ENCODE data around the gene PVRIG. TPM values are rescaled to one million over a fixed set of nuclear protein-coding genes. Genes with fewer than 3 reads are reported as not detected.
"Not testable (repeated sequence)": the region's sequence is repeated elsewhere in the genome, so short reads cannot be mapped to it uniquely, and the experiment has no call there.

Gene PVRIG
- total RNA-seq, 2 donors from 2014 or later: 0.78 to 4.0 TPM

DNA sequence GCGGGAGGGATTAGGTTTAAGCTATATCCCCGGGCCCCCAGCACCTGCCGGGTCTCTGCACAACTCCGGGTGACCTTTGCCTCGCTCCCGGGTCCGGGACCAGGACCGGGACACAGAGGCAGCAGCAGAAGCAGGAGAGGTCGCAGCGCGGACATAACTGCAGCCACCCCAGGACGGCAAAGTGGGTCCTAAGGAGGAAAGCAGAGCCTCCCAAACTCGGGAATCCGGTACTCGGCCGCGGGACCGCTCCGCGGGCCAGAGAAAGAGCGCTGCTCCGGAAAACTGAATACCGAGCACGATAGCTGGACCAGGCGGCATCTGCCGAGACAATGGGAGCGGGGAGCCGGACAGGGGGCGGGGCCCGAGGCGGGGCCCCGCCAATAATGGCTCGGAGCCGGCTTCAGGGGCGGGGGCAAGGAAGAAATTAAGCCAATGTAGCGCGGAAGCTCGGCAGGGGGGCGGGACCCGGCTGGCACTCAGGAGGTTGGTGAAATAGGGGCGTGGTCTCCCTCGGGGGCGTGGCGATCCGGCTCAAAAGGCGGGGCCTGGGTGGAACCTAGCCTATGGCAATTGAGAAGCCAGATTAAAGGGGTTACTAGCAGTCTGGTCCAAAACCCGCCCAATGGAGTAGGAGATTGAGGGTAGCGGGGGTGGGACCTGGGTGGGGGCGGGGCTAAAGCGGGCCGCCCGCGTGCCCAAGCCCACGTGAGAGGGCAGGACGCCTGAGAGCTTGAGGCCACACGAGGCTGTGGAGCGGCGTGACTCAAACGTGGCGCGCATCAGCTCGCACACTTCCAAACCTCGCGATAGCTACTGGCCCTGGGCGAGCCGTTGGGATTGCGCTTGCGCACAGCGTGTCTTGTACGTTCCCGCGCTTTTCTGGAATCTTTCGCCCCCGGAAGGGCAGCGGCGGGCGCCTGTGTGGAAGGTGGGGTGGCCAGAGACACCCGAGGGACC, 42.4 kb upstream of the PVRIG start, which contains the start of the genes GPC2 and STAG3:
GPC2 (minus strand) TSS at position 337 of the 957 bp plus-strand sequence; CDS start at position 155, 182 bp downstream.
STAG3 (plus strand) TSS at position 874 of the 957 bp plus-strand sequence. CDS start 2,639 bp downstream, outside the sequence.
- Histone ChIP-seq H3K27me3 (peaks cover 0 to 6% of the 10 kb centered on the region in 2 donors), H3K36me3 (replicated peaks in 1 of 2; ENCODE audit: insufficient read depth in 1 of 2, low read depth in 2 of 2) (no peaks in the 10 kb centered on the region), H3K4me1 (peaks cover 13% of the 10 kb centered on the region), H3K9me3 (no peaks in the 10 kb centered on the region), H3K4me3 (peak within 1 kb of the TSS in 1 of 2 donors; percentile 15), H3K27ac (no peak within 1 kb of the TSS)
- 1 to 2% methylated on average over 24 to 61 of the region's 78 CpGs for WGBS, 2 donors
- peak; percentile 97 for ATAC-seq
- peak; percentile 92 to 97 (median 95) for DNase-seq
- no peak for TF ChIP-seq POLR2A (IDR thresholded peaks at IDR 0.05)
- TF ChIP-seq, protein P1, sequence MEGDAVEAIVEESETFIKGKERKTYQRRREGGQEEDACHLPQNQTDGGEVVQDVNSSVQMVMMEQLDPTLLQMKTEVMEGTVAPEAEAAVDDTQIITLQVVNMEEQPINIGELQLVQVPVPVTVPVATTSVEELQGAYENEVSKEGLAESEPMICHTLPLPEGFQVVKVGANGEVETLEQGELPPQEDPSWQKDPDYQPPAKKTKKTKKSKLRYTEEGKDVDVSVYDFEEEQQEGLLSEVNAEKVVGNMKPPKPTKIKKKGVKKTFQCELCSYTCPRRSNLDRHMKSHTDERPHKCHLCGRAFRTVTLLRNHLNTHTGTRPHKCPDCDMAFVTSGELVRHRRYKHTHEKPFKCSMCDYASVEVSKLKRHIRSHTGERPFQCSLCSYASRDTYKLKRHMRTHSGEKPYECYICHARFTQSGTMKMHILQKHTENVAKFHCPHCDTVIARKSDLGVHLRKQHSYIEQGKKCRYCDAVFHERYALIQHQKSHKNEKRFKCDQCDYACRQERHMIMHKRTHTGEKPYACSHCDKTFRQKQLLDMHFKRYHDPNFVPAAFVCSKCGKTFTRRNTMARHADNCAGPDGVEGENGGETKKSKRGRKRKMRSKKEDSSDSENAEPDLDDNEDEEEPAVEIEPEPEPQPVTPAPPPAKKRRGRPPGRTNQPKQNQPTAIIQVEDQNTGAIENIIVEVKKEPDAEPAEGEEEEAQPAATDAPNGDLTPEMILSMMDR (IDR thresholded peaks at IDR 0.05): no peak
- intact Hi-C loops (cut with DNase I): no loop called here

DNA sequence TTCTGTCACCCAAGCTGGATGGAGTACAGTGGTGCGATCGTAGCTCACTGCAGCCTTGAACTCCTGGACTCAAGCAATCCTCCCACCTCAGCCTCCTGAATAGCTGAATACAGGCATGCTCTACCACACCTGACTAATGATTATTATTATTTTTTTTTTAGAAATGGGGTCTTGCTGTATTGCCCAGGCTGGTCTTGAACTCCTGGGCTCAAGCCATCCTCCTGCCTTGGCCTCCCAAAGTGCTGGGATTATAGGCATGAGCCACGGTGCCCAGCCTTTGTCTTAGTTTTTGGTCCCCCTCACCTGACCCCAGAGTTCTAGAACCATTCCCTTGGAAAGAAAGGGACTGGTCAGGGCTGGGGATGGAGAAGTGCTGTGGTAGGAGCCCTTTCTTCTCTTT, 39.7 kb upstream of the PVRIG start:
- intact Hi-C loops (cut with DNase I); H3K27ac ChIP-seq; H3K9me3 ChIP-seq; H3K36me3 ChIP-seq (replicated peaks in 1 of 2; ENCODE audit: insufficient read depth in 1 of 2, low read depth in 2 of 2); H3K27me3 ChIP-seq; H3K4me3 ChIP-seq; DNase-seq; ATAC-seq: not testable (repeated sequence)
- peaks cover 13% of the 10 kb centered on the region for H3K4me1 ChIP-seq
- 82 to 95% methylated on average over 3 of the region's 3 CpGs for WGBS, 2 donors

DNA sequence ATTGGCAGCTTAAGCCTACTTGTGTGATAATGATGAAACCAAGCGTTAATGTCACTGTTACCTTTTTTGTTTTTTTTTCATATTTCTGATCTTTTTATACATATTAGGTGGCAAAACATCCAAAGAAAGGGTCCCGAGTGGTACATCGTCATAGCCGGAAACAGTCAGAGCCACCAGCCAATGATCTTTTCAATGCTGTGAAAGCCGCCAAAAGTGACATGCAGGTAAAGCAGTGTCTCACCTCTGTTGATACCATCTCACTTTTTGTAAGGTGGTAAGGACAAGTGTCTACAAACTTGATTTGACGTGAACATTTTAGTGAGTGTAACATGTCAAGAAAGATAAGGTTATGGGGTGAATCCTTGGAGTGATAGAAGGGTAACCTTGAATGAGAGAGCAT, 37.1 kb upstream of the PVRIG start:
- H3K4me1 ChIP-seq; H3K27me3 ChIP-seq; H3K9me3 ChIP-seq; H3K27ac ChIP-seq; H3K4me3 ChIP-seq; H3K36me3 ChIP-seq (replicated peaks in 1 of 2; ENCODE audit: insufficient read depth in 1 of 2, low read depth in 2 of 2); intact Hi-C loops (cut with DNase I); DNase-seq; ATAC-seq: not testable (repeated sequence)
- 58 to 73% methylated on average over 6 of the region's 6 CpGs for WGBS, 2 donors

DNA sequence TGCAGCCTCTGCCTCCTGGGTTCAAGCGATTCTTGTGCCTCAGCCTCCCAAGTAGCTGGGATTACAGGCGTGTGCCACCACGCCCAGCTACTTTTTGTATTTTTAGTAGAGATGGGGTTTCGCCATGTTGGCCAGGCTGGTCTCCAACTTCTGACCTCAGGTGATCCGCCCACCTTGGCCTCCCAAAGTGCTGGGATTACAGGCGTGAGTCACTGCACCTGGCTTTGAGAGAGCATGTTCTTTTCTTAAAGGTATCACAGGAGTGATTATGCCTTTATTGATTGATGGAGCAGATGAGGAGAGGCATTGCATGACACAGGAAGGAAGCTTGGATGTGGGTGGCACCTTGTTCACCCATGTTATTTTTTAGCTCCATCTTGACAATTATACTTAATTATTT, 36.7 kb upstream of the PVRIG start:
- H3K36me3 ChIP-seq (replicated peaks in 1 of 2; ENCODE audit: insufficient read depth in 1 of 2, low read depth in 2 of 2); DNase-seq; ATAC-seq; H3K27me3 ChIP-seq; H3K4me3 ChIP-seq; intact Hi-C loops (cut with DNase I); H3K4me1 ChIP-seq; H3K9me3 ChIP-seq; H3K27ac ChIP-seq: not testable (repeated sequence)
- WGBS, 2 donors: 69 to 70% methylated on average over 6 of the region's 6 CpGs

DNA sequence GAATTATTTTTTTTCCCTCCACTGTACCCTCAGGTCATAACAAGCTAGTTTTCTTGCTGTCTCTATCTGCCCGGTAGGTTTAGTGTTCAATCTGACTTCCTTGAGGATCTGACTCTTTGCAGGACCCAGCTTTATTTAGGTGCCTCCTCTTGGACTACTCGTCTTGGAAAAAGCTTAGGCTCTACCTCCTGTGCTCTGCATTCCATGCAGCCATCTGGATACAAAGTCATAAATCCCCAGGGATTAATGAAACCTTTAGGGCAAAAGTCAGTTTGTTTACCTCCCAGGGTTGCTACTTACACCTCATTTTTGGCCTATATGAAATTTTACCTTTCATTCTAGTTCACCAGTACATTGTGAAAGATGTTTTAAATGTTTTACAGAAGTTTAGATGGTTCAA, 34.0 kb upstream of the PVRIG start:
- no peak for TF ChIP-seq POLR2A (IDR thresholded peaks at IDR 0.05)
- TF ChIP-seq, protein P1 (IDR thresholded peaks at IDR 0.05): no peak
- Histone ChIP-seq H3K27me3 (no peaks in the 10 kb centered on the region), H3K9me3 (no peaks in the 10 kb centered on the region), H3K36me3 (replicated peaks in 1 of 2; ENCODE audit: insufficient read depth in 1 of 2, low read depth in 2 of 2) (no peaks in the 10 kb centered on the region), H3K4me3 (no peak overlapping the region), H3K27ac (no peak overlapping the region), H3K4me1 (no peaks in the 10 kb centered on the region)
- WGBS, 2 donors: 77% methylated on average over 2 of the region's 2 CpGs
- intact Hi-C loops (cut with DNase I): no loop called here
- no peak for DNase-seq
- no peak for ATAC-seq

DNA sequence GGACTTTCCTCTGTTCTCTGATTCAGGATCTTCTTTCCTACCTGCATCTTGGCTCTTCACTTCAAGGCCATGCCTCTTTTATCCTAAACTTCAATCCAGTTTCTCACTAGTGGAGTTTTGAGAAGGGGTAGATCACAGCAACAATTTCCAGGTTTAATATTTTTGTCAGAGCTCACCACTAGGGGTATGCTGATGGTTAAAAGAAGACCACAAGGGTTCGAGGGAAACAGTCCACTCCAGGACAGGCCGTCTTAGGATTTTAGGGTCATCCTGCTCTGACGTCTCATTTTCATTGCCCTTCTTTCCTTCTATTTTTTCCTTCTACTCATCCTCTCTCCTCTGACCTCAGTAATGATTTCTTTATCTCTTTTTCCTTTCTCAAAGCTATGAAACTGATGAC, 30.7 kb upstream of the PVRIG start:
- DNase-seq: no peak
- no peak for ATAC-seq
- Histone ChIP-seq H3K4me1 (no peaks in the 10 kb centered on the region), H3K27ac (no peak overlapping the region), H3K36me3 (replicated peaks in 1 of 2; ENCODE audit: insufficient read depth in 1 of 2, low read depth in 2 of 2) (no peaks in the 10 kb centered on the region), H3K9me3 (no peaks in the 10 kb centered on the region), H3K27me3 (no peaks in the 10 kb centered on the region), H3K4me3 (no peak overlapping the region)
- TF ChIP-seq, protein P1 (IDR thresholded peaks at IDR 0.05): no peak
- no peak for TF ChIP-seq POLR2A (IDR thresholded peaks at IDR 0.05)
- intact Hi-C loops (cut with DNase I): no loop called here
- WGBS, 2 donors: 62 to 64% methylated on average over 3 of the region's 3 CpGs

All from body of pancreas (tissue), 4 donors.